HepG2 (cell line): ENCODE measurements around the gene DNAJC5. TPM values are rescaled to one million over a fixed set of nuclear protein-coding genes. Genes with fewer than 3 reads are reported as not detected.
"Not testable (repeated sequence)": the region's sequence is repeated elsewhere in the genome, so short reads cannot be mapped to it uniquely, and the experiment has no call there.

Experiments used
- ATAC-seq: fragments of 200-7000 bp; cut with Tn5 transposase; 3 replicates; pipeline ENCODE4 v1.9.1; 2020; ENCODE audit warnings: mild to moderate bottlenecking, moderate library complexity
- BruUV-seq: library from RNA; stranded (reverse); fragments of 400-500 nt; replicated peaks from 2 replicates; lab custom pipeline; 2021; lab: Mats Ljungman, UMichigan
- CTCF ChIA-PET: fragments of 300-600 bp; formaldehyde crosslinking; extraction: SDS; loops from one replicate; lab custom pipeline; 2021; ENCODE audit warnings: low total read pairs, inconsistent platforms, low intra/inter-chr PET ratio; lab: Yijun Ruan, JAX
- POLR2A ChIA-PET: fragments of 350-600 bp; sonication (Branson Sonifier 250); formaldehyde crosslinking; loops from one replicate; lab custom pipeline; 2020; ENCODE audit warnings: antibody characterized with exemption, inconsistent platforms; lab: Yijun Ruan, JAX
- DNase-seq: peaks from one replicate; pipeline ENCODE4 v3.0.0-alpha.2; 2015; ENCODE audit warnings: low spot score
- FAIRE-seq: peaks from 3 replicates; lab custom pipeline; 2011; peaks lifted over from hg19 to GRCh38; lab: Jason Lieb, UNC
- H2AFZ ChIP-seq: one replicate; pipeline ENCODE4 v1.6.1; 2011; ENCODE audit warnings: low read length, inconsistent platforms
- H3K27ac ChIP-seq: fragments of 300-600 bp; 3 replicates; pipeline ENCODE4 v1.8.0; 2011; ENCODE audit warnings: mixed run types, mild to moderate bottlenecking, mixed read lengths, low read length, inconsistent platforms; ENCODE audit not compliant: insufficient read depth; ENCODE audit errors: extremely low read length
- H3K27me3 ChIP-seq, 2 experiments: fragments of 200-600 bp in 1 of 2; 2 replicates in 1 of 2; 3 replicates in 1 of 2; pipeline versions ENCODE4 v1.6.0 to v1.8.0; 2011; ENCODE audit warnings: low read length in 2 of 2, mild to moderate bottlenecking in 2 of 2, moderate library complexity in 2 of 2, inconsistent platforms in 1 of 2; ENCODE audit not compliant: insufficient read depth in 2 of 2, control insufficient read depth in 1 of 2
- H3K36me3 ChIP-seq, 2 experiments: fragments of 200-600 bp in 1 of 2; replicated peaks in 1 of 2; 2 replicates in 1 of 2; 3 replicates in 1 of 2; pipeline versions ENCODE4 v1.5.1 to v1.8.0; 2011; ENCODE audit warnings: low read length in 2 of 2, inconsistent platforms in 1 of 2; ENCODE audit not compliant: insufficient read depth in 2 of 2, control insufficient read depth in 1 of 2
- H3K4me1 ChIP-seq: 2 replicates; pipeline ENCODE4 v1.5.1; 2012; ENCODE audit warnings: low read length, inconsistent platforms; ENCODE audit not compliant: insufficient read depth
- H3K4me2 ChIP-seq: 2 replicates; pipeline ENCODE4 v1.6.0; 2011; ENCODE audit warnings: low read depth, low read length, inconsistent platforms
- H3K4me3 ChIP-seq, 3 experiments: fragments of 200-600 bp in 1 of 3; sonication (generic), shearing (Covaris generic) in 1 of 3; replicated peaks in 1 of 3; 2 replicates each; pipeline ENCODE4 v1.5.1; 2011 to 2016; ENCODE audit warnings: low read length in 3 of 3, inconsistent platforms in 2 of 3, low read depth in 2 of 3, mild to moderate bottlenecking in 2 of 3, control low read depth in 1 of 3, mixed read lengths in 1 of 3; ENCODE audit not compliant: insufficient read depth in 1 of 3
- H3K79me2 ChIP-seq: one replicate; pipeline ENCODE4 v1.6.1; 2011; ENCODE audit warnings: low read length, inconsistent platforms; ENCODE audit not compliant: insufficient read depth
- H3K9ac ChIP-seq: 2 replicates; pipeline ENCODE4 v1.6.0; 2011; ENCODE audit warnings: mild to moderate bottlenecking, low read depth, low read length, inconsistent platforms; ENCODE audit not compliant: insufficient read depth
- H3K9me3 ChIP-seq: 2 replicates; pipeline ENCODE4 v1.5.1; 2012; ENCODE audit warnings: mild to moderate bottlenecking, low read length
- H4K20me1 ChIP-seq: 2 replicates; pipeline ENCODE4 v1.6.0; 2011; ENCODE audit warnings: inconsistent platforms, mild to moderate bottlenecking, low read length, moderate library complexity; ENCODE audit not compliant: insufficient read depth
- AGO2 ChIP-seq: fragments of 200-400 bp; formaldehyde crosslinking; optimal IDR thresholded peaks from 2 replicates; pipeline ENCODE3; 2017; ENCODE audit warnings: mild to moderate bottlenecking, low read depth, low read length, moderate library complexity
- BRD4 ChIP-seq: sonication (generic); formaldehyde crosslinking; IDR thresholded peaks from 2 replicates; pipeline ENCODE4 v1.4.0; 2020; ENCODE audit warnings: missing genetic modification reagents
- ETV5 ChIP-seq: IDR thresholded peaks from 2 replicates; pipeline ENCODE4 v1.6.1; 2018; ENCODE audit warnings: missing biosample characterization, missing genetic modification reagents, inconsistent platforms, borderline replicate concordance
- RBFOX2 ChIP-seq: fragments of 200-400 bp; formaldehyde crosslinking; IDR thresholded peaks from 2 replicates; pipeline ENCODE4 v1.6.1; 2017; ENCODE audit warnings: low read depth, mild to moderate bottlenecking, low read length
- ZNF354B ChIP-seq: sonication (generic); formaldehyde crosslinking; IDR thresholded peaks from 2 replicates; pipeline ENCODE4 v1.8.0; 2022; ENCODE audit warnings: mild to moderate bottlenecking, missing genetic modification reagents
- ZNF441 ChIP-seq: sonication (generic); formaldehyde crosslinking; IDR thresholded peaks from 2 replicates; pipeline ENCODE4 v1.7.0; 2021; ENCODE audit warnings: missing genetic modification reagents, borderline replicate concordance
- WGBS: methylation state at CpG from one replicate; pipeline ENCODE4 v1.1.6; 2017; ENCODE audit warnings: low lambda C conversion rate; 5-methylcytosine and 5-hydroxymethylcytosine counted together
- in situ Hi-C: cut with HindIII; loops from 2 replicates; pipeline ENCODE4 v1.10.0; 2017; ENCODE audit warnings: low pct_unique_long_range_greater_than_20kb; ENCODE audit not compliant: extremely low pct_ligation_motif_present
- intact Hi-C: fragments of 100-400 bp; cut with micrococcal nuclease; formaldehyde crosslinking; loops from one replicate; pipeline ENCODE4 v1.10.0; 2022; ENCODE audit not compliant: unreplicated experiment
- polyA plus RNA-seq, 8 experiments: library from polyadenylated mRNA; depleted of rRNA in 3 of 8; stranded (reverse) in 7 of 8; unstranded in 1 of 8; fragments of >200 nt; fragmentation: Illumina TruSeq in 4 of 8; extraction: Trizol in 4 of 8; gene quantifications; 2 replicates each; pipeline versions ENCODE4 v1.2.1 to v1.2.3, GENCODE V29; 2011 to 2016; ENCODE audit warnings: low read depth in 4 of 8, missing spikeins in 1 of 8, mixed read lengths in 1 of 8; ENCODE audit not compliant: insufficient read depth in 1 of 8
- total RNA-seq, 5 experiments: library from RNA; depleted of rRNA; stranded (reverse); fragments of >200 nt; fragmentation: Illumina TruSeq; extraction: Trizol; gene quantifications; 2 replicates each; pipeline ENCODE4 v1.2.3, GENCODE V29; 2016; ENCODE audit warnings: low read depth in 1 of 5

The DNAJC5 gene
- total and polyA plus RNA-seq, 2 of the 13 experiments (the other 11 are each of a cell fraction or from before 2014, with no cell fraction given): 42.8 to 64.5 TPM

DNA sequence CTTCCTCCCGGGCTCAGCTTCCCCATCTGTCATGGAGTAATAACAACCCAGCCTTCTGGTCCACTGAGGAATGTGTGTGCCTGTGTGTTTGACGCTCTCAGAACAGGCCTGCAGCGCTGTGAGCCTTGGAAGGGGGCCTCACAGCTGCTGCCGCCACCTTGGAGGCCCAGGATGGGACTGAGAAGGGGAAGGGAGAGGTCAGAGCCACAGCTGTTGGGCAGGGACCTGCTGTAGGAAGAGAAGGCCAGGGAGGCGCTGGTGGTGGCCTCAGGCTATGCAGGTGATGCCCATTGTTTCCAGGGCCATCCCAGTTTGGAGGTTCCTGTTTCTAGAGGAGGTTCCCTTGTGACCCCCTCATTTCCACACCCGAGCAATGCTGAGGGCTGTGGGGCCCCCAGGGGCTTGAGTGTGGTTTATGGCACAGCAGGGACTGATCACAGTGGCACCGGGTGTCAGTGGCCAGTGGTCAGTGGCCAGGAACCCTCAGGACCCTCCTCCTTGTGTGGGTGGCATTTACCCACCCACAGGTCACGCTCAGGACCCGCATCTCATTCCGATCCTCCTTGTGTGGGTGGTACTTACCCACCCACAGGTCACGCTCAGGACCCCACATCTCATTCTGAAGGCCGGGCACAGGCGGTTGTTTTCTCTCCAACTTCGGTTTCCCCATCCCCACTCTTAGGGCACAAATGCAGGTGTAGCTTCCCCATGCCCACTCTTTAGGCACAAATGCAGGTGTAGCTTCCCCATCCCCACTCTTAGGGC is 15.8 kb upstream of the DNAJC5 start:
- H3K79me2 ChIP-seq: peaks cover 47% of the 10 kb centered on the region
- intact Hi-C loops: no loop called here
- TF ChIP-seq ZNF441 (no peak), BRD4 (no peak), RBFOX2 (peak; percentile 47; the same call in 1 of the 2 replicates), ZNF354B (CRISPR knock-in tag) (no peak), ETV5 (CRISPR knock-in tag) (0 out of 2 replicates have a peak, but pooled peaks have one; percentile 3), AGO2 (peak; percentile 39)
- DNase-seq: no peak
- peaks cover 40% of the 10 kb centered on the region; the same call in 1 of the 2 replicates for H4K20me1 ChIP-seq
- no peak overlapping the region for H3K9ac ChIP-seq
- BruUV-seq: no TSS peak
- no peak for ATAC-seq
- H2AFZ ChIP-seq: no peak overlapping the region
- in situ Hi-C loops: no loop called here
- no peak overlapping the region for H3K27ac ChIP-seq
- H3K4me3 ChIP-seq: no peak overlapping the region
- ChIA-PET POLR2A (interaction anchor here (1.1 to 1.5 kb wide), 2 partner anchors 14 to 15 kb away, joined by 3 to 6 read pairs; partner anchors contain the start of genes DNAJC5 and TPD52L2), CTCF (no interaction called here)
- H3K36me3 ChIP-seq: peaks cover 71 to 77% of the 10 kb centered on the region in 2 experiments
- H3K9me3 ChIP-seq: no peaks in the 10 kb centered on the region
- no peaks in the 10 kb centered on the region for H3K4me1 ChIP-seq
- FAIRE-seq: no peak
- H3K4me2 ChIP-seq: no peak overlapping the region
- H3K27me3 ChIP-seq: no peaks in the 10 kb centered on the region
- 98% methylated on average over 14 of the region's 14 CpGs for WGBS

DNA sequence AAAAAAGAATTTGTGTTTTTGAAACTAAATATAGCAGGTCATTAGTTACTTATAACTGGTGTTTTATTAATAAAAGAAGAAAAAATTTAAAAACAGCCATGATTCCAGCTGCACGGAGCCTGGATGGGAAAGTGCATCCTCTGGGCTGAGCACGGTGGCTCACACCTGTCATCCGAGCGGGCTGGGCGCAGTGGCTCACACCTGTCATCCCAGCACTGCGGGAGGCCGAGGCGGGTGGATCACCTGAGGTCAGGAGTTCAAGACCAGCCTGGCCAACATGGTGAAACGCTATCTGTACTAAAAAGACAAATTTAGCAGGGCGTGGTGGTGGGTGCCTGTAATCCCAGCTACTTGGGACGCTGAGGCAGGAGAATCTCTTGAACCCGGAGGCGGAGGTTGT is 14.0 kb upstream of the DNAJC5 start:
- POLR2A ChIA-PET: interaction anchor here (2.3 kb wide), 1 partner anchor 16 kb away, joined by 15 read pairs; the partner anchor contains the start of gene TPD52L2
- not testable (repeated sequence) for BruUV-seq

More for the DNA sequence above, 14.0 kb upstream of the DNAJC5 start:
- CTCF ChIA-PET, H3K4me3 ChIP-seq, H3K9ac ChIP-seq, ATAC-seq, H3K27ac ChIP-seq, H3K4me2 ChIP-seq, FAIRE-seq, H2AFZ ChIP-seq, H3K27me3 ChIP-seq, H3K9me3 ChIP-seq, intact Hi-C loops, DNase-seq, H3K4me1 ChIP-seq, in situ Hi-C loops: not testable (repeated sequence)
- H4K20me1 ChIP-seq: peaks cover 47% of the 10 kb centered on the region; the same call in 1 of the 2 replicates
- H3K79me2 ChIP-seq: peaks cover 45% of the 10 kb centered on the region
- 96% methylated on average over 13 of the region's 13 CpGs for WGBS
- peaks cover 72 to 80% of the 10 kb centered on the region in 2 experiments for H3K36me3 ChIP-seq
